ENCODE data around the gene TECPR2. TPM values are rescaled to one million over a fixed set of nuclear protein-coding genes. Genes with fewer than 3 reads are reported as not detected.

Gene TECPR2
- total RNA-seq, 1 experiment from 2014 or later, result 12.2 TPM

DNA sequence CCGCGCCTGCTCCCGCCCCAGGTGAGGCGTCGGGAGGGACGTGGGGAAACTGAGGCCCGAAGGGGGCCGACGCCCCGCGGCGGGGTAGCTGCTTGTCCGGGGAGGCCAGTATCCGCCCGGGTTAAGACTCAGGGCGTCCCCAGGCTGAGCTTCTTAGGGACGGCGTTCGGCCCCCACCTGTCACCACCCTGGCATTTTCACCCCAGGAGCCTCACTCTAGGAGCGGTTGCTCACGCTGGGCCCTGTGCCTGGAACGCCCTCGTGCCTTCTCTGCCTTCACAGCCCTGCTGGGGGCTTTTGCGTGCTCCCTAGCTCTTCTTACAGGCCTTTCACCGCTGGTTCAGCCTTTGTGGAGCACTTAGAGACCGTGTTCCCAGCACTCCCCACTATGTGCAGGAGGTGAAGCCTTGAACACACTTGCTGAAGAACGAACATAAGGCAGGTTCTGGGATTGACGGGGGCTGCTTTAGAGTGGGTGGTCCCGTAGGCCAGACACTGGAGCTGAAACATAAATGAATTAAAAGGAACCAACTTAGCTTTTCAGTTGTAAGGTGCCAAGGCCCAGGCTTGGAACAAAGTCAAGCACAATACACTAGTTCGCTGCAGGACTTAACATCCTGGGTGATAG is 42.6 kb upstream of the TECPR2 start:
- no peak for TF ChIP-seq EZH2 (IDR thresholded peaks at IDR 0.05)
- TF ChIP-seq SIN3A (IDR thresholded peaks at IDR 0.05; ENCODE audit: low read depth), result no peak
- no peak for TF ChIP-seq ELF1 (IDR thresholded peaks at IDR 0.05; ENCODE audit: borderline replicate concordance, low read depth)
- no peak for TF ChIP-seq SP1 (IDR thresholded peaks at IDR 0.05; ENCODE audit: low read depth)
- TF ChIP-seq, protein P1, sequence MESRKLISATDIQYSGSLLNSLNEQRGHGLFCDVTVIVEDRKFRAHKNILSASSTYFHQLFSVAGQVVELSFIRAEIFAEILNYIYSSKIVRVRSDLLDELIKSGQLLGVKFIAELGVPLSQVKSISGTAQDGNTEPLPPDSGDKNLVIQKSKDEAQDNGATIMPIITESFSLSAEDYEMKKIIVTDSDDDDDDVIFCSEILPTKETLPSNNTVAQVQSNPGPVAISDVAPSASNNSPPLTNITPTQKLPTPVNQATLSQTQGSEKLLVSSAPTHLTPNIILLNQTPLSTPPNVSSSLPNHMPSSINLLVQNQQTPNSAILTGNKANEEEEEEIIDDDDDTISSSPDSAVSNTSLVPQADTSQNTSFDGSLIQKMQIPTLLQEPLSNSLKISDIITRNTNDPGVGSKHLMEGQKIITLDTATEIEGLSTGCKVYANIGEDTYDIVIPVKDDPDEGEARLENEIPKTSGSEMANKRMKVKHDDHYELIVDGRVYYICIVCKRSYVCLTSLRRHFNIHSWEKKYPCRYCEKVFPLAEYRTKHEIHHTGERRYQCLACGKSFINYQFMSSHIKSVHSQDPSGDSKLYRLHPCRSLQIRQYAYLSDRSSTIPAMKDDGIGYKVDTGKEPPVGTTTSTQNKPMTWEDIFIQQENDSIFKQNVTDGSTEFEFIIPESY (IDR thresholded peaks at IDR 0.05; ENCODE audit: extremely low read depth, insufficient replicate concordance, low read length), result no peak
- TF ChIP-seq ZFX (IDR thresholded peaks at IDR 0.05), result peak; percentile 94
- Histone ChIP-seq H2AFZ (ENCODE audit: low read depth, low read length, poor library complexity, severe bottlenecking) (no peak overlapping the region), H3K79me2 (ENCODE audit: insufficient read depth, low read length) (peaks cover 19% of the 10 kb centered on the region), H3K36me3 (ENCODE audit: control insufficient read depth in 1 of 2, insufficient read depth in 2 of 2, low read length in 2 of 2) (no peaks in the 10 kb centered on the region), H3K4me2 (ENCODE audit: low read length) (peak overlapping the region; percentile 97), H3K4me1 (ENCODE audit: control insufficient read depth in 1 of 2, insufficient read depth in 2 of 2, low read length in 2 of 2) (peaks cover 33 to 56% of the 10 kb centered on the region in 2 experiments), H4K20me1 (ENCODE audit: insufficient read depth) (no peaks in the 10 kb centered on the region), H3K4me3 (replicated peaks in 1 of 2; ENCODE audit: low read depth in 1 of 2, low read length in 2 of 2) (peak overlapping the region; percentile 91 to 96), H3K9me3 (ENCODE audit: control insufficient read depth in 1 of 2, insufficient read depth in 1 of 2, low read depth in 1 of 2, low read length in 2 of 2) (no peaks in the 10 kb centered on the region), H3K9ac (ENCODE audit: low read length) (peak overlapping the region; percentile 93), H3K27me3 (ENCODE audit: insufficient read depth, low read length) (no peaks in the 10 kb centered on the region), H3K27ac (ENCODE audit: low read depth, low read length) (peak overlapping the region; percentile 77), H3K9me2 (ENCODE audit: insufficient read depth) (no peaks in the 10 kb centered on the region)
- no TSS peak for BruUV-seq (replicated peaks)
- RAD21 ChIA-PET (ENCODE audit: low non-redundant PET in 1 of 2, low total read pairs in 2 of 2, uncharacterized antibody in 2 of 2, unreplicated experiment in 2 of 2), result no interaction called here
- ATAC-seq (peak; percentile 6; the same call in 1 of the 2 replicates), DNase-seq (ENCODE audit: low read depth, low spot score) (no peak)
- intact Hi-C loops (cut with micrococcal nuclease), result no loop called here
- CTCF ChIA-PET, result no interaction called here
- POLR2A ChIA-PET, result no interaction called here
